ENCODE measurements around the gene TRIML1.

The TRIML1 gene, protein sequence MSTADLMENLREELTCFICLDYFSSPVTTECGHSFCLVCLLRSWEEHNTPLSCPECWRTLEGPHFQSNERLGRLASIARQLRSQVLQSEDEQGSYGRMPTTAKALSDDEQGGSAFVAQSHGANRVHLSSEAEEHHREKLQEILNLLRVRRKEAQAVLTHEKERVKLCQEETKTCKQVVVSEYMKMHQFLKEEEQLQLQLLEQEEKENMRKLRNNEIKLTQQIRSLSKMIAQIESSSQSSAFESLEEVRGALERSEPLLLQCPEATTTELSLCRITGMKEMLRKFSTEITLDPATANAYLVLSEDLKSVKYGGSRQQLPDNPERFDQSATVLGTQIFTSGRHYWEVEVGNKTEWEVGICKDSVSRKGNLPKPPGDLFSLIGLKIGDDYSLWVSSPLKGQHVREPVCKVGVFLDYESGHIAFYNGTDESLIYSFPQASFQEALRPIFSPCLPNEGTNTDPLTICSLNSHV

DNA sequence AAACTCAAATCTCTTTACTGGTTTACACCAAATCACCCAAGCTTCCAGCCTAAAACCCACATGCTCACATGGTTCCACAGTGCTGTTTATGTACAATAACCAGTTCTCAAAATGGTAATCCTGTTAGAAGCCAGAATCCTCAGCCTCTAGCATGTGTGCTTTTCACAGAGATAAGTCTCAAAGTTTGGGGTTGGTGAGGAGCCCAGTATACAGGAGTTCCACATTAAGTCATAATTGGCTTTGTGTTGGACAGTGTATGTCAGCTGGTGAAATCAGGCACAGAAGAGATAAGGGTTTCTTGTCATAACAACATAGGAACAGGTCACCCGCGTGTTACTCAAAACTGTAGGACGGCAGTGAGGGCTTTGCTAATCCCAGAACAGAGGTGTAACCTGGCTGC is at the start of gene TRIML1:
Gene TRIML1 (plus strand): TSS at position 301 of the 400 bp plus-strand sequence. CDS start 118 bp downstream, outside the sequence.
- DNase-seq: no peak

DNA sequence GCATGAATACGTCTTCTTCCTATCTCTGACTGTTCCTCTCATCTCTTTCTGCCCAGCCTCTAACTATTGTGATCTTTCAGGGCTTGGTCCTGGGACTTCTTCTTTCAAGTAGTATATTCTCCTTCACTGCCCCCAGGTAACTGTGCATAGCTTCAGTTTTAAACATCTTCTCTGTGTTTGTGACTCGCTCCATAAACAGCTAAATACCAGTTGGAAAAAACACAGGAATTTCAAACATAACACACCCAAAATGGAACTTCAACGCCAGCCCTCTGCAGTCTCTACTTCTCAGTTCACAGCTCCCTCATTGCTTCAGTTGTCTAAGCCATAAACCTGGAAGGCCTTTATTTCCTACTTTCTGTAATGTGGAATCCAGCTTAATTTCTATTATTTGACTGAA is 46.4 kb upstream of the TRIML1 start:
- DNase-seq: no peak

DNA sequence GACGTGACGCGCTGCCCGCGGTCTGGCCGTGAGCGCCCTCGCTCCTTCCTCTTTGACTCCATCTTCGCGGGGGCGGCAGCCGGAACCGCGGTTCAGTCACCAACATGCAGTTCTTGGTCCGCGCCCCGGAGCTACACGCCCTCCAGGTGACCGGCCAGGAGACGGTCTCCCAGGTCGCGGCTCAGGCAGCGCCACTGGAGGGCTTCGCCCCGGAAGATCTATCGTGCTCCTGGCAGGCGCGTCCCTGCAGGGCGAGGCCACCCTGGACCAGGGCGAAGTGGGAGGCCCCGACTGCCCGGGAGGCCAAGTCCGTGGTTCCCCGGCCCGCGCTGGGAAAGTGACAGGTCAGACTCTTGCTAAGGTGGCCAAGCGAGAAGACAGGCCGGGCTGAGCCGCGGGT is 32.8 kb upstream of the TRIML1 start:
- no peak for DNase-seq

DNA sequence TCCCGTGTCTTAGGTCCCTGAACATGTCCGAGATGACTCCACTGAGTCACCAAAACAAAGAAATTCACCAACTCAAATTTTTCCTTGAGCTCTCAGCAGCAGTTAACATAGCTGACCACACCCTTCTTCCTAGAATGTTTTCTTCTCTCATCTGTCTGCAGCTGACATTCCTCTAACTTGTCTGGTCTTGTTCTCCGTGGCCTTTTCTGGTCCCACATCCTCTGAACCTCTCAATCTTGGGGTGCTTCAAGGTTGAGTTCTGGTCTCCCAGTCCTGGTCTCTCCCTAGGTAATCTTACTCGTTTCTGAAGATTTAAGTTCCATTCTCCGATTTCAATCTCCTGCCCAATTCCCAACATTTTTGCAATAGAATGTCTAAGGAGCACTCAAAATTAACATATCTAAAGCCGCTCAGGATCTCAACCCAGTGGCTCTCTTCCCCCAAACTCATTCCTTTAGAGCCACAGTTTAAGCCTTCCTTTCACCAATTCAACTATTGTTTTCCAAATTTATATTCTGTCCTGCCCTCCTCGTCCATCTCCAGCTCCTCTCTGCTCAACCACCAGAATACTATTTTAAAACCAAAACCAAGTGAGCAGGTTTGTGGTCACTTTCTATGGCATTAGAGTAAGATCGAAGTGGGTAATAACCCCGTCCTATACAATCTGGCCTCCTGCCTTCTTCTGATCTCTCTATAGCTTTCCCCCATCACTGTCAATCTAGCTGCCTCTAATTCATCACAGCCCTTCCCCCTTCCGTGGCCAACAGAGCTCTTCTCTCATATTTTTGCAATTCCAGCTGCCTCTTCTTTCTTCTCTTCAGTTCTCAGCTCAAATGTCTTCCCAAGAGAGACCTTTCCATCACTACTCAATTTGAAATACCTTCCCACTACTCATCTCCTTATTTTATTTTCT is 31.1 kb upstream of the TRIML1 start:
- DNase-seq: no peak

DNA sequence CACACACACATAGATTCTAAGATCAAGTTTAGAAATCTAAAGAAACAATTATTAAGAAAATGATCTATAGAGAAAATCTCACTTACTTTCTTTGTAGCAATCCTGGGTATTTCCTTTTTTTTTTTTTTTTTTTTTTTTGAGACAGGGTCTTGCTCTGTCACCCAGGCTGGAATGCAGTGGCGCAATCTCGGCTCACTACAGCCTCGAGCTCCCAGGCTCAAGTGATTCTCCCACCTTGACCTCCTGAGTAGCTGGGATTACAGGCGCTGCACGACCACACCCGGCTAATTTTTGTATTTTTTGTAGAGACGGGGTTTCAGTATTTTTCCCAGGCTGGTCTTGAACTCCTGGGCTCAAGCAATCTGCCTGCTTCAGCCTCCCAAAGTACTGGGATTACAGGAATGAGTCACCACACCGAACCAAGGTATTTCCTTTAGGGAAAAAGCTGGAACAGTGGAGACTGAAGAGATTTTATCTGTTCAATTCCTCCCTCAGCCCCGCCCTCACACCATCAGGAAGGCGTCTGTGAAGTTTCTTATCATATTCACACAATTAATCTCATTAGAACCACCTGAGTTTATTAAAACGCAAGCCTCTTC is 30.0 kb upstream of the TRIML1 start, which contains the start of gene TRIML2:
Gene TRIML2 (minus strand): TSS at position 447 of the 599 bp plus-strand sequence. CDS start 4,235 bp downstream, outside the sequence.
- no peak for DNase-seq

DNA sequence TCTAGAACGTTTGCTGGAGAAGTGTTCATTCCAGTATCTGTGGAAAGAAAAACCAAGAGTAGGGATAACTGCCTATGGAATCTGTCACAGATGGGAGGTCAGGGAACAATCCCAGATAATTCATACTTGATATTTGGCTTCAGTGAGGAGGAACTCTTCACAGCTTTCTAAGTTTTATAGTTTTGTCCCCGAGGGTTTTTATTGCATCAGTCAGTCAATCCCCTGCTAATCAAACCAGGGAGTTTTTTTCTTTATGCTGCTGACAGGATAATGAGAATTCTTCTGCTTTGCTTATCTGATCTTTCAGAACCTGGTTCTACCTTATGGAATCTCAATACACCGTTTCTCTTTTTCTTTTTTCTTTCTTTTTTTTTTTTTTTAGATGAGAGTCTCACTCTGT is 29.2 kb upstream of the TRIML1 start:
- no peak for DNase-seq

DNA sequence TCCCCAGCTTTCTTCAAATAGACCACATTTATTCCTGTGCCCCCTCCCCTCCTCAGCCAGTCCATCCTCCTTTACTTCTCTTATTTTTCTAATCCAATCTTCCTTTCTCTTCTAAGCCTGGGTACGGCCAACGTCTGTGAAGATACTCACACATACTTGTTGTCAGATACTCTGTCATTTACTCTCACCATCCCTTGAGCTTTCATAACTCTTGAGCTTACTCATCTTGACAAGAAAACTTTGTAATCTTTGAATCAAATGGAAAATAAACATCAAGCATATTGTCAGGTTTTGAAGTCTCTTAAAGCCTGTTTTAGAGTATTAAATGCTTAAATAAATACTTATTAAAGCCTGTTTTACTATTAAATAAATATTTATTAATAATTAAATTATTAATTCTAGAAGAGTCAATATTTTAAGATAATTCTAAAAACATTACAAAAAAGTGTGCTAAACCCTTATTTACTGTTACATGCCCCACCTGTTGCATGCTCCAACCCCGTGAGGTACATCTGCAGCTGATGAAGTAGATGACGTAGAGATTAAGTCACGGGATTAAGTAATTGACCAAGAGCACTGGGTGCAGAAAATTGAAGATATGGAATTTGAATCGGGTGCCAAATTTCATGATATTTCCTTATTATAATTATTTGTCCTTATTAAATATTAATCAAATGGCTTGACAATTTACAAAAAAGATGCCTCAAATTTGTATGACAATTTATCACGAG is 28.3 kb upstream of the TRIML1 start:
- DNase-seq: no peak

DNA sequence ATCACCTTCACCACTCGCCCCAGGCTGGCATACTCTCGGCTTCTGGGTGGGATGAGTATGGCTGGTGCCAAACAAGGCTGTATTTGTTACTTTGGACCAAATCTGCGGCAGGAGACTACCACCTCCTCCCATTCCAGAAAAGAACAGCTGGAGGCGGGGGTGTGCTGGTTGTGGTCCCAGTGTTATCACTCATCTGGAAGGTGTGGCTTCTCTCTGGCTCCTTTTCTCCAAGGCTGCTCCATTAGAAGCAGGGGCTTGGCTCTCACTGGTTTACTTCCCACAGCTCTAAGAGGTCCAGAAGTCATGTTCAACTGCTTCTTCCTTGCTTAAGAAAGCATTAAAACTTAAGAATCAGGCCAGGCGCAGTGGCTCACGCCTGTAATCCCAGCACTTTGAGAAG is 27.3 kb upstream of the TRIML1 start:
- DNase-seq: no peak

DNA sequence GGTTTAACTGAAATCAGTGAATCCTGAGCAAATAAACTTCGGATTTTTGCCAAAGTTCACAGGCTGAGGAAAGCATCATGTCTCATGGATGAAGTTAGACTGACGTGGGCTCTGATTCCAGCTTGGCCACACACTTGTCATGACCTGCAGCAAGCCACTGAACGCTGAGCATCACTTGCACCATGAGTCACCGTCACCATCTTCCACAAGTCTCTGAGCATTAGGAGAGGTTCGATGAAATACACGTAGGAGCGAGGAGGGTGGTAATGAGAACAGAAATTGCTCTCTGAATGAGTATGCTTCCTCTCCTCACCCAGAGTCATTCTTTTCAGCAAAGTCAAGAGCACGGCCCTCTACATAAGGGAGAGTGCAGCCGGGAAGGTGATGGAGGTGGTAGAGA is 26.1 kb upstream of the TRIML1 start:
- no peak for DNase-seq

DNA sequence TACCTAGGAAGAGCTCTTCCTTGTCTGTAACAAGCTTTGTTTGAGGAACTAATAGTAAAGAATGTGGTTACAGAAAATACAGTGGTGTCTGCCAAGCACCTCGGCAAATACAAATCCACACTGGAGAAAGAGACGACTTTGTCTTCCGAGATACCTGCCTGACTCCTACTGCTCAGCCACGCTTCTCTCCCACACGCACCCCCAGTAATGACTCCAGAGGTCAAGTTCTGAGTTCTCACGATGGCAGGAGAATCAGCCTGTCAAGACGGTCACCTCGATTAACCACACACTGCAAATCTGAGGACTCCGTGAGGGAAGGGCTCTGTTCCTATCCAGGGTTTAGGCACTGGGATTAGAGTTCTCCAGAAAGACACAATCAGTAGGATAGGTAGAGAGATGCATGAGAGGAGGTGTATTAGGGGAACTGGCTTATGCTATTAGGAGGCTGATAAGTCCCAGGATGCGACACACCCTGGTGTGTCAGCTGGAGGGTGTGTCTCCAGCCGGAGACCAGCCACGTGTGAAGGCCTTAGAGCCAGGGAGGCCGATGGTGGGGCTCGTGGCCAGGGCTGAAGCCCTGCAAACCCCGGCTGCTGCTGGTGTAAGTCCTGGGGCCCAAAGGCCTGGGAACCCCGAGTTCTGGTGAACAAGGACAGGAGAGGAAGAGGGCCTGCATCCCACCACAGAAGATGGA is 21.5 kb upstream of the TRIML1 start:
- DNase-seq: no peak

DNA sequence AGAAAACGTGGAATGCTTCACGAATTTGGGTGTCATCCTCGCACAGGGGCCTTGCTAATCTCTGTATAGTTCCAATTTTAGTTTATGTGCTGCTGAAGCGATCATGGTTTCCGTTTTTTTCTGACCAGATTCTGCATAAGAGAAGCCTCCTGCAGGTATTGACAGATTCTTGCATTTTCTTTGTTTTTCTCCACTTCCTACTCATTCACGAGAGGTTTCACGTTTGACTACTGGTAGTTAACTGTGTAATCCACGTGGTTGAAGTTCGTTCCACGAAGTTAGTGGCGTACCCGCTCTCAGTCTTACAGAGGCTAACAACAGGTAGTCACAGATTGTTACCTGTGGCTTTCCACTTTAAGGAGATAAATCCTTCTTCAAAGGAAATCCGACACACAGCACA is 17.7 kb upstream of the TRIML1 start:
- no peak for DNase-seq

DNA sequence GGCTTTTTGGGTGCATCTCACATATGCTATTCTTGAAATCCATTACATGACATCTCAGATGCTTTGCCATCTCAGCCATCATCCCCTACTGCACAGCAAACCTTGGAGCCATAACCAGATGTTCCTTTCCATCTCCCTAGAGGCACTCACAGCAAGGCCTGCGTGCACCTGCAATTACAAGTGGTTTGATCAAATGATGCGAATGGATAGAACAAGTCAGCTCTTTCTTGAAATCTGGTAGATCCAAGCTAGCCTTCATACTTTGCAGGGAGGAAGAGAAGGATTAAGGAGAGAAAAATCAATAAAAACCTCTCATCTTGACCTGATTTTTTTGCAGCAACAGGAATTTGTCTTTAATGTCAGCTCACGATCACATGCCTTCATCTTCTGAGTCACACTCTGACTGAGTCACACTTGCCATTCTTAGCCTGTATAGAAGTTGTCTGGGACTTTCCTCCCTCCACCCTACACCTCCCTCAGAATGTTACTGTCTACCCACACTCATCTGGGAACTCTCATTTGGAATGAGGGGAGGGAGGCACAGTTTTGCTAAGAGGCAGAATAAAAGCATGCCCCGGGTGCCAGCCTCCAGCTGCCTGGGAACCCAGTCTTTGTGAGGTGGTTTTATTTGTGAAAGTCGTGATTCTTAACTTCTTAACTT is 11.9 kb upstream of the TRIML1 start:
- DNase-seq: no peak

DNA sequence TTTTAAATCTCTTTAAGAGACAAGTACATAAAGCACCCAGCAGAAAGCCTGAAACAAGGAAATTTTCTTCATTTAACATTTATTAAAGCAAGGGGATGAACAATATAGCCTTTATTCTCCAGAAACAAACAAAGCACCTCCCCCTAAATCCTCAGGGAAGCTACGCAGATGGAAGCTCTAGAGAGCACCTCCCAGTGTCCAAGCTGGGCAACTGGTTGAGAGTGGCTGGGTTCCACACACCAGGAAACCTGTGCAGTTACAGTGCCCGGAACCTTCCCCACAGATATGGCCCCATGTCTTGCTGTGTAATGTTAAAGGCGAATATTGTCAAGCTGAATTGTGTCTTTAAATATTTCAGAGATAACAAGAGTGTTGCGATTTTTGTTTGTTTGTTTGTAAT is 8.9 kb upstream of the TRIML1 start:
- DNase-seq: no peak

DNA sequence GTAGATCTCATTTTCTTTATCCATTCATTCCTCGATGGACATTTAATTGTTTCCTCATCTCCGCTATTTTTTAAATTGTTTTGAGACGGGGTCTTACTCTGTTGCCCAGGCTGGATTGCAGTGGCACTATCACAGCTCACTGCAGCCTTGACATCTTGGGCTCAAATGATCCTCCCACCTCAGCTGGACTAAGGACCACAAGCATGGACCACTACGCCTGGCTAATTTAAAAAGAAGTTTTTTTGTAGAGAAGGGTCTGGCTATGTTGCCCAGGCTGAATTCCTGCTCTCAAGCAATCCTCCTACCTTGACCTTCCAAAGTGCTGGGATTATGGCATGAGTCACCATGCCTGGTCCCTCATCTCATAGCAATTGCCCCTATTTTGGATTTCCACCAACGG is 7.0 kb upstream of the TRIML1 start:
- no peak for DNase-seq

DNA sequence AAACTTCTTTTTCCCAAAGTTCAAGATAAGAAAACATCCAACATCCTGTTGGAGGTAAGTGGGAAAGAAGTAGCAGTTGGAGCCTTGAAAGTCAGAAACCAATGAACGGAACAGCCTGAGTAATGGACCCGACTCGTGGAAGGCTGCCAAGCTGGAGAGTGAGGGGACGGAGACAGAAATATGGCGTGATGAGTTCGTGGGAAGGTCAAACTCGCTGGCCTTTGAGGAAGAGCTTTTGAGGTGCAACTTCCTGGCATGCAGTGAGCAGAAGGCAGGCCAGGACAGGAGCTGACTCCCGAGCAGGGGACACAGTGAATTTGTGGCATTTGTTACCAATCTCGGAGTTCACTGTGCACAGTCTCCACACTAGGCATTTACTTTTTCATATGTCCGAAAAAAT is 1.0 kb upstream of the TRIML1 start:
- DNase-seq: no peak

DNA sequence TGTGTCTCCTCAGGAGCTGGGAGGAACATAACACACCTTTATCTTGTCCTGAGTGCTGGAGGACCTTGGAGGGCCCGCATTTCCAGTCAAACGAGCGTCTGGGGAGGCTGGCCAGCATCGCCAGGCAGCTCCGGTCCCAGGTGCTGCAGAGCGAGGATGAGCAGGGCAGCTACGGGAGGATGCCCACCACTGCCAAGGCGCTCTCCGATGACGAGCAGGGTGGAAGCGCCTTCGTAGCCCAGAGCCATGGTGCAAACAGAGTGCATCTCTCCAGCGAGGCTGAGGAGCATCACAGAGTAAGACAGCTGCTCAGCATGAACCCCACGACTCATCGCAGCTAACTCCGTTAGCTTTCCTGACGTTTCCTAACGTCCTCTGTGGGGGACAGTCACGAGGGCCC is 430 bp downstream of the TRIML1 start:
- no peak for DNase-seq

DNA sequence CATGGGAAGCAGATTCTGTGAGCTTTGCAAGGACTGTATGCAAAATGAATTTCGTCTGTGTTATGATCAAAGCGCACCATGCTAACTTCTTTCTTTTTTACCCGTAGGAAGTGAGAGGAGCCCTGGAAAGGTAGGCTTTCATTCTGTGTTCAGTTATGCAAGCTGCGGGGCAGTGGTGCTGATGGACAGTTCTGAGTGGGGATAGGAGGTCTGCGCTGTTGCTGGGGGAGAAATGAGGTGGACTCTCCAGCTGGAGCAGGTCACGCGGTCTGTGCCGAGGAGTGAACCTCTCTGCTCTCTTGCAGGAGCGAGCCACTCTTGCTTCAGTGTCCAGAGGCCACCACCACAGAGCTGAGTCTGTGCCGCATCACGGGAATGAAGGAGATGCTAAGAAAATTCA is 4.5 kb downstream of the TRIML1 start:
- DNase-seq: no peak

DNA sequence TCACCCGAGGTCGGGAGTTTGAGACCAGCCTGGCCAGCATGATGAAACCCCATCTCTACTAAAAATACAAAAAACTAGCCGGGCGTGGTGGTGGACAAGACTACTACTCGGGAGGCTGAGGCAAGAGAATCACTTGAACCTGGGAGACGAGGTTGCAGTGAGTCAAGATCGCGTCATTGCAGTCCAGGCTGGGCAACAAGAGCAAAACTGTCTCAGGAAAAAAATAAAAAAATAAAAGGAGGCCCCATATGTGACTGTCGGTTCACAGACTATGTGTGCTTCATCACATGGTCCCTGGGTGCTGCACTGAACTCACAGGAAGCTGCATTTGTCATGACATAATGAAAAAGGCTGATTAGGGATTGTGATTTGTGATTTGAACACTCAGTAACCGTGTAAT is 6.4 kb downstream of the TRIML1 start:
- no peak for DNase-seq

DNA sequence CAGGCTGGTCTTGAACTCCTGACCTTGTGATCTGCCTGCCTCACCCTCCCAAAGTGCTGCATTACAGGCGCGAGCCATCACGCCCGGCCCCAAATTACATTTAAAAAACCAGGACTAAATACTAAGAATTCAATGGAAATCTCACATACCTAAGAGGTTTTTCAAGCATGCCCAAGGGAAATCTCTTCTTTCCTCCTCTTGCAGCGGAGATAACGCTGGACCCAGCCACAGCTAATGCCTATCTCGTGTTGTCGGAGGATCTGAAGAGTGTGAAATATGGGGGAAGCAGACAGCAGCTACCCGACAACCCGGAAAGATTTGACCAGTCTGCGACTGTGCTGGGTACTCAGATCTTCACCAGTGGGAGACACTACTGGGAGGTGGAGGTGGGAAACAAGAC is 7.4 kb downstream of the TRIML1 start:
- DNase-seq: no peak

DNA sequence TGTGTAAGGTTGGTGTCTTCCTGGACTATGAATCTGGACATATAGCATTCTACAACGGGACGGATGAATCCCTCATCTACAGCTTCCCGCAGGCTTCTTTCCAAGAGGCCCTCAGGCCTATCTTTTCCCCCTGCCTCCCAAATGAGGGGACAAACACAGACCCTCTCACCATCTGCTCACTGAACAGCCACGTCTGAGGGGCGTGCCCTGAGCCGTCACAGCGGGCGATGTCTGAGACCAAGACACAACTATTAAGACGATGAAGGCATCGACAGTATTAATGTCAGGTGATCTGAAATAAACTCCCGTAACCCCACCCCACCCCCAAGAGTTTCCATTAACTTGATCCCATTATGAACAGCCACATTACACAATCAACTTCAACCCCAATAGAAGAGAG is 7.9 kb downstream of the TRIML1 start:
- no peak for DNase-seq

DNA sequence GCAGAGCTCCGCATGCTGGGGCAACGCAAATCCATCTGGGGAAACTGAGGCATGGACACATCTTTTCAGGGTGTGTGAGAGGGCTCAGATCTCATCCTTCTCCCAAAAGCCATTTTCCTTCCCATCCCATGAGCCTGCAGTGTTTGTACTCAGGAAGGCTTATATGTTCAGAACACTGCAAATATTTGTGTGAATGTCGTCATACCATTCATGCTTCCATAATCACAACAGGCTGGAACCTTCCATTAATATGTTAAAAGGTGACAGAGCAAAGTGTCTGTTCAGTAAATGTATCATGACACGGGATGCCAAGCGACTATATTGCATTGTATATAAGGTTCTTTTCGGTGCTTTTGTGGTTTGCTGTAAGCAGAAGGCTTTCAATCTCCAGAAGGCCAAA is 8.5 kb downstream of the TRIML1 start:
- DNase-seq: no peak

All from SHP77 (cell line).